ENCODE data around the gene SEC24A. TPM values are rescaled to one million over a fixed set of nuclear protein-coding genes. Genes with fewer than 3 reads are reported as not detected.
"Not testable (repeated sequence)": the region's sequence is repeated elsewhere in the genome, so short reads cannot be mapped to it uniquely, and the experiment has no call there.

The SEC24A gene
- total and polyA plus RNA-seq, 4 experiments from 2014 or later: 7.5 to 16.6 (median 12.3) TPM

- H3K27ac Mint-ChIP-seq: no peak overlapping the region
- H3K36me3 Mint-ChIP-seq: peaks cover 22 to 33% of the 10 kb centered on the region in 2 donors
These were observed 15.9 kb downstream of the SEC24A start for GRCh38 chr5:134664448-134664847.

DNA sequence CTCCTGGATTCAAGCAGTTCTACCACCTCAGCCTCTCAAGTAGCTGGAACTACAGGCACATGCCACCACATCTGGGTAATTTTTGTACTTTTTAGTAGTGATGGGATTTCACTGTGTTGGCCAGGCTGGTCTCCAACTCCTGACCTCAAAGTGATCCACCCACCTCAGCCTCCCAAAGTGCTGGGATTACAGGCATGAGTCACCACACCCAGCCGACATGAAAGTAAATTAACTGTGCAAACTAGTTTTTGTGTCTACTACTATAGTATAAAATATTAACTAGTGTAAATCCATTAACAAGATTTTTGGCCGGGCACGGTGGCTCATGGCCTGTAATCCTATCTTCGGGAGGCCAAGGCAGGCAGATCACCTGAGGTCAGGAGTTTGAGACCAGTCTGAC lies 25.0 kb downstream of the SEC24A start:
- H3K4me3 ChIP-seq (ENCODE audit: low read length in 2 of 2); H3K4me1 ChIP-seq (ENCODE audit: insufficient read depth, low read length); H3K27me3 ChIP-seq (ENCODE audit: insufficient read depth, low read length); H3K27me3 Mint-ChIP-seq; H3K9me3 Mint-ChIP-seq; H3K9me3 ChIP-seq (ENCODE audit: control insufficient read depth in 1 of 2, low read length in 2 of 2); POLR2A ChIA-PET (ENCODE audit: partially characterized antibody); intact Hi-C loops (cut with micrococcal nuclease); CTCF ChIA-PET (ENCODE audit: partially characterized antibody); DNase-seq; H3K27ac Mint-ChIP-seq; H3K27ac ChIP-seq (ENCODE audit: low read depth, low read length); H3K4me1 Mint-ChIP-seq; H3K4me3 Mint-ChIP-seq: not testable (repeated sequence)
- peaks cover 25% of the 10 kb centered on the region for H3K36me3 ChIP-seq (ENCODE audit: insufficient read depth, low read length)
- peaks cover 3 to 38% of the 10 kb centered on the region in 2 donors for H3K36me3 Mint-ChIP-seq

More at GRCh38 chr5:134664448-134664847, 15.9 kb downstream of the SEC24A start:
- Mint-ChIP-seq H3K27me3 (no peaks in the 10 kb centered on the region), H3K9me3 (no peaks in the 10 kb centered on the region), H3K4me1 (peaks cover 5 to 15% (median 7%) of the 10 kb centered on the region in 4 donors), H3K4me3 (no peak overlapping the region)
- Histone ChIP-seq H3K27me3 (ENCODE audit: insufficient read depth, low read length) (no peaks in the 10 kb centered on the region), H3K9me3 (ENCODE audit: control insufficient read depth in 1 of 2, low read length in 2 of 2) (no peaks in the 10 kb centered on the region), H3K4me1 (ENCODE audit: insufficient read depth, low read length) (no peaks in the 10 kb centered on the region), H3K27ac (ENCODE audit: low read depth, low read length) (no peak overlapping the region), H3K36me3 (ENCODE audit: insufficient read depth, low read length) (peaks cover 8% of the 10 kb centered on the region), H3K4me3 (ENCODE audit: low read length in 2 of 2) (no peak overlapping the region)
- no peak for DNase-seq
- ChIA-PET CTCF (ENCODE audit: partially characterized antibody) (no interaction called here), POLR2A (ENCODE audit: partially characterized antibody) (interaction anchor here (1.0 kb wide), 1 partner anchor 11 kb away, joined by 3 read pairs; no protein-coding TSS in a partner anchor)
- intact Hi-C loops (cut with micrococcal nuclease): no loop called here

DNA sequence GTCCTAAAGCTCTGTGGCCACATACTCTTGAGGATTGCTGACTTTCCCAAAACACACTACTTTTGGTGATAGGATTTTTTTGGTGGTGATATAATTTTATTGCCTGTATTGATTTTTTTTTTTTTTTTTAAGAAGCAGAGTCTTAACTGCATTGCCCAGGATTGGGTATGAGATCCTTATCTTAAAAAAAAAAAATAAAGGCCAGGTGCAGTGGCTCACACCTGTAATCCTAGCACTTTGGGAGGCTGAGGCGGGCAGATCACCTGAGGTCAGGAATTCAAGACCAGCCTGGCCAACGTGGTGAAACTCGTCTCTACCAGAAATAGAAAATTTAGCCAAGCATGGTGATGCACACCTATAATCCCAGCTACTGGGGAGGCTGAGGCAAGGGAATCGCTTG lies 28.8 kb downstream of the SEC24A start:
- POLR2A ChIA-PET (ENCODE audit: partially characterized antibody); H3K4me3 ChIP-seq (ENCODE audit: low read length in 2 of 2); H3K4me1 Mint-ChIP-seq; H3K27me3 ChIP-seq (ENCODE audit: insufficient read depth, low read length); H3K27ac ChIP-seq (ENCODE audit: low read depth, low read length); intact Hi-C loops (cut with micrococcal nuclease); H3K27ac Mint-ChIP-seq; H3K9me3 Mint-ChIP-seq; H3K4me3 Mint-ChIP-seq; H3K4me1 ChIP-seq (ENCODE audit: insufficient read depth, low read length); H3K9me3 ChIP-seq (ENCODE audit: control insufficient read depth in 1 of 2, low read length in 2 of 2); H3K27me3 Mint-ChIP-seq; DNase-seq: not testable (repeated sequence)
- CTCF ChIA-PET (ENCODE audit: partially characterized antibody): interaction anchor here (0.6 to 1.6 kb wide), 2 partner anchors 22 to 451 kb away, joined by 3 read pairs; no protein-coding TSS in a partner anchor
- H3K36me3 ChIP-seq (ENCODE audit: insufficient read depth, low read length): peaks cover 26% of the 10 kb centered on the region
- H3K36me3 Mint-ChIP-seq: peaks cover 13 to 39% of the 10 kb centered on the region in 2 donors

- H3K9me3 Mint-ChIP-seq; H3K4me3 ChIP-seq (ENCODE audit: low read length in 2 of 2); POLR2A ChIA-PET (ENCODE audit: partially characterized antibody); H3K4me1 ChIP-seq (ENCODE audit: insufficient read depth, low read length); H3K4me1 Mint-ChIP-seq; H3K4me3 Mint-ChIP-seq; H3K27me3 Mint-ChIP-seq; DNase-seq; H3K27ac Mint-ChIP-seq; H3K27ac ChIP-seq (ENCODE audit: low read depth, low read length); H3K27me3 ChIP-seq (ENCODE audit: insufficient read depth, low read length); CTCF ChIA-PET (ENCODE audit: partially characterized antibody); H3K9me3 ChIP-seq (ENCODE audit: control insufficient read depth in 1 of 2, low read length in 2 of 2): not testable (repeated sequence)
- intact Hi-C loops (cut with micrococcal nuclease): loop anchor here (10.0 kb wide), 1 partner anchor 1405 kb away; no protein-coding TSS in a partner anchor
- peaks cover 33% of the 10 kb centered on the region for H3K36me3 ChIP-seq (ENCODE audit: insufficient read depth, low read length)
- peaks cover 42 to 67% of the 10 kb centered on the region in 2 donors for H3K36me3 Mint-ChIP-seq
These were observed 41.6 kb downstream of the SEC24A start for GRCh38 chr5:134690144-134690543.

DNA sequence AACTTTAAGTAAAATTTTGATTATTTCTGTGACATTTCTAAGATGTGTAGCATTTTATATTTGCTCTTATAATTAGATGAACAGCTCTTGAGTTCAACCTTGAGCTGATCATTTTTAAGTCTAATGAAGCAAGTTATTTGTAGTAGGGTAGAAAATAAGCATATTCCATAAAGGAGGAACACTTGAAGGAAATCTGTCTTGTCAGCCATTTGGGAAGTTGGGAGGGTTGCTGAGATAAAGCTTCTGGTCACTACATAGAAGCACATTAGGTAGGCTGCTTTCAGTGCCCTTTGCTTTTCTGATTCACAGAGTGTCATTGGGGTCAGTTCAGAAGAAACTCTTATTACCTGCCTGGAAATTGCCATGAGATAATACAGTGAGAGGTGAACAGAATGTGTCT lies 44.1 kb downstream of the SEC24A start:
- POLR2A ChIA-PET (ENCODE audit: partially characterized antibody): no interaction called here
- Histone ChIP-seq H3K27me3 (ENCODE audit: insufficient read depth, low read length) (no peaks in the 10 kb centered on the region), H3K36me3 (ENCODE audit: insufficient read depth, low read length) (peaks cover 31% of the 10 kb centered on the region), H3K4me3 (ENCODE audit: low read length in 2 of 2) (no peak overlapping the region), H3K9me3 (ENCODE audit: control insufficient read depth in 1 of 2, low read length in 2 of 2) (no peaks in the 10 kb centered on the region), H3K27ac (ENCODE audit: low read depth, low read length) (no peak overlapping the region), H3K4me1 (ENCODE audit: insufficient read depth, low read length) (no peaks in the 10 kb centered on the region)
- Mint-ChIP-seq H3K36me3 (peaks cover 31 to 60% of the 10 kb centered on the region in 2 donors), H3K9me3 (no peaks in the 10 kb centered on the region), H3K4me3 (no peak overlapping the region), H3K4me1 (no peaks in the 10 kb centered on the region), H3K27me3 (no peaks in the 10 kb centered on the region), H3K27ac (peak overlapping the region in 1 of 7 donors; percentile 19)
- no peak for DNase-seq
- CTCF ChIA-PET (ENCODE audit: partially characterized antibody): no interaction called here
- intact Hi-C loops (cut with micrococcal nuclease): loop anchor here (10.0 kb wide), 1 partner anchor 1408 kb away; no protein-coding TSS in a partner anchor

- ChIA-PET POLR2A (ENCODE audit: partially characterized antibody) (no interaction called here), CTCF (ENCODE audit: partially characterized antibody) (no interaction called here)
- peaks cover 27% of the 10 kb centered on the region for H3K36me3 ChIP-seq (ENCODE audit: insufficient read depth, low read length)
- H3K36me3 Mint-ChIP-seq: peaks cover 30 to 47% of the 10 kb centered on the region in 2 donors
- H3K4me3 ChIP-seq (ENCODE audit: low read length in 2 of 2): no peak overlapping the region
- H3K27me3 Mint-ChIP-seq: no peaks in the 10 kb centered on the region
- H3K27ac Mint-ChIP-seq: no peak overlapping the region
- no peaks in the 10 kb centered on the region for H3K27me3 ChIP-seq (ENCODE audit: insufficient read depth, low read length)
- peaks cover 0 to 2% (median 0%) of the 10 kb centered on the region in 4 donors for H3K4me1 Mint-ChIP-seq
- no peaks in the 10 kb centered on the region for H3K9me3 ChIP-seq (ENCODE audit: control insufficient read depth in 1 of 2, low read length in 2 of 2)
- H3K4me1 ChIP-seq (ENCODE audit: insufficient read depth, low read length): no peaks in the 10 kb centered on the region
- intact Hi-C loops (cut with micrococcal nuclease): no loop called here
- no peak overlapping the region for H3K4me3 Mint-ChIP-seq
- H3K27ac ChIP-seq (ENCODE audit: low read depth, low read length): no peak overlapping the region
- no peak for DNase-seq
- H3K9me3 Mint-ChIP-seq: no peaks in the 10 kb centered on the region
These were observed 59.7 kb downstream of the SEC24A start for GRCh38 chr5:134708301-134708700.

DNA sequence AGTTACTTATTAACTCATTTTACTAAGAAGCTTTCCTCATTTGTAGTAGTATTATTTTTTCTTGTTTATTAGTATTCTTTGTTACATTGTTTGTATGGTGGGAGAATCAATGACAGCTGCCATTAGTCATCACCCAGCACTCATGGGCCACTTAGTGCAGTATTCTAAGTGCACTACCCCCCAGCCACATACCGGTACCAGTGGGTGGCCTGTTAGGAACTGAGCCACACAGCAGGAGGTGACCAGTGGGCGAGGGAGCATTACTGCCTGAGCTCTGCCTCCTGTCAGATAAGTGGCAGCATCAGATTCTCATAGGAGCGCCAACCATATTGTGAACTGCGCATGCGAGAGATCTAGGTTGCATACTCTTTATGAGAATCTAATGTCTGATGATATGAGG lies 65.5 kb downstream of the SEC24A start:
- CTCF ChIA-PET (ENCODE audit: partially characterized antibody): no interaction called here
- POLR2A ChIA-PET (ENCODE audit: partially characterized antibody): no interaction called here
- DNase-seq: no peak
- H3K36me3 ChIP-seq (ENCODE audit: insufficient read depth, low read length): peaks cover 28% of the 10 kb centered on the region
- no peaks in the 10 kb centered on the region for H3K4me1 ChIP-seq (ENCODE audit: insufficient read depth, low read length)
- Mint-ChIP-seq H3K4me1 (peaks cover 0 to 2% (median 0%) of the 10 kb centered on the region in 4 donors), H3K9me3 (no peaks in the 10 kb centered on the region), H3K4me3 (no peak overlapping the region), H3K27ac (no peak overlapping the region), H3K36me3 (peaks cover 28 to 46% of the 10 kb centered on the region in 2 donors), H3K27me3 (no peaks in the 10 kb centered on the region)
- H3K9me3 ChIP-seq (ENCODE audit: control insufficient read depth in 1 of 2, low read length in 2 of 2): no peaks in the 10 kb centered on the region
- H3K27ac ChIP-seq (ENCODE audit: low read depth, low read length): no peak overlapping the region
- H3K27me3 ChIP-seq (ENCODE audit: insufficient read depth, low read length): no peaks in the 10 kb centered on the region
- intact Hi-C loops (cut with micrococcal nuclease): no loop called here
- H3K4me3 ChIP-seq (ENCODE audit: low read length in 2 of 2): no peak overlapping the region

DNA sequence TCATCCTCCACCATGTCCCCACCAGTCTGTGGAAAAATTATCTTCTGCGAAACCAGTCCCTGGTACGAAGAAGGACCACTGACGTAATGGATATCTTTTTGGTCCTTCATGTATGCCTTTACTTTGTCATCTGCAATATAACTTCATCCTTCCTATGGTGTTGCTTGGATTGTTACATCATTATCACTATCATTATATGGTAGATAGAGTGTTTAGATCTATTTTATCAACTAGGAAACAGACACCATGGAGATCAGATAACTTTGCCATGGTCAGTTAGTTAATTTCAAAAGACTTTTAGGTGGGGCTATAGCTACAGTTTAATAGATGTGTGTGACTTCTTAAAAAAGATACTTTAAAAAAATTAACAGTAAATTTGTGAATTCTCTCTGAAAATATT lies 66.0 kb downstream of the SEC24A start:
- no peak overlapping the region for H3K4me3 ChIP-seq (ENCODE audit: low read length in 2 of 2)
- no peaks in the 10 kb centered on the region for H3K9me3 Mint-ChIP-seq
- H3K4me1 Mint-ChIP-seq: no peaks in the 10 kb centered on the region
- H3K27ac ChIP-seq (ENCODE audit: low read depth, low read length): no peak overlapping the region
- no peaks in the 10 kb centered on the region for H3K4me1 ChIP-seq (ENCODE audit: insufficient read depth, low read length)
- POLR2A ChIA-PET (ENCODE audit: partially characterized antibody): no interaction called here
- peaks cover 32% of the 10 kb centered on the region for H3K36me3 ChIP-seq (ENCODE audit: insufficient read depth, low read length)
- H3K9me3 ChIP-seq (ENCODE audit: control insufficient read depth in 1 of 2, low read length in 2 of 2): no peaks in the 10 kb centered on the region
- H3K27ac Mint-ChIP-seq: peak overlapping the region in 1 of 7 donors; percentile 53
- no peaks in the 10 kb centered on the region for H3K27me3 Mint-ChIP-seq
- DNase-seq: no peak
- intact Hi-C loops (cut with micrococcal nuclease): no loop called here
- H3K27me3 ChIP-seq (ENCODE audit: insufficient read depth, low read length): no peaks in the 10 kb centered on the region
- no peak overlapping the region for H3K4me3 Mint-ChIP-seq
- CTCF ChIA-PET (ENCODE audit: partially characterized antibody): no interaction called here
- H3K36me3 Mint-ChIP-seq: peaks cover 25 to 42% of the 10 kb centered on the region in 2 donors

Data from CD4-positive, alpha-beta memory T cell (primary cell).